BLaER1 treated with 17β-estradiol and CSF1 and Interleukin-3, amounts not matched to agents 10 nM and 100 nM (cell line): ENCODE data around the gene TERB1.

ENCODE experiments used
- H3K27ac ChIP-seq, 11 experiments: shearing (Covaris generic); formaldehyde crosslinking; 2 replicates each; pipeline ENCODE4 v1.8.1; 2022
- H3K27me3 ChIP-seq, 11 experiments: shearing (Covaris generic); formaldehyde crosslinking; 2 replicates each; pipeline ENCODE4 v1.8.1; 2022
- H3K36me3 ChIP-seq, 11 experiments: shearing (Covaris generic); formaldehyde crosslinking; 2 replicates each; pipeline ENCODE4 v1.8.1; 2022
- H3K4me1 ChIP-seq, 10 experiments: shearing (Covaris generic); formaldehyde crosslinking; 2 replicates each; pipeline ENCODE4 v1.8.1; 2022
- H3K4me2 ChIP-seq, 11 experiments: shearing (Covaris generic); formaldehyde crosslinking; 2 replicates each; pipeline ENCODE4 v1.8.1; 2022
- H3K4me3 ChIP-seq, 10 experiments: shearing (Covaris generic); formaldehyde crosslinking; 2 replicates each; pipeline ENCODE4 v1.8.1; 2022
- H3K9ac ChIP-seq, 11 experiments: shearing (Covaris generic); formaldehyde crosslinking; 2 replicates each; pipeline ENCODE4 v1.8.1; 2022
- H3K9me3 ChIP-seq, 11 experiments: shearing (Covaris generic); formaldehyde crosslinking; replicated peaks in 1 of 11; 2 replicates each; pipeline ENCODE4 v1.8.1; 2022
- H4K20me1 ChIP-seq, 11 experiments: shearing (Covaris generic); formaldehyde crosslinking; 2 replicates each; pipeline ENCODE4 v1.8.1; 2022
- Cebpa-rat ChIP-seq, 11 experiments: shearing (Covaris generic); IDR thresholded peaks; 2 replicates each; pipeline ENCODE4 v1.8.1; 2022

The TERB1 gene

GRCh38 chr16:66845791-66846221, 44.4 kb upstream of the TERB1 start:
- no peaks in the 10 kb centered on the region for H3K36me3 ChIP-seq
- H3K9ac ChIP-seq, result no peak overlapping the region
- peaks cover 24 to 53% (median 45%) of the 10 kb centered on the region in 10 experiments for H3K4me1 ChIP-seq
- peaks cover 0 to 7% (median 0%) of the 10 kb centered on the region in 11 experiments; a peak in 3 of 22 replicates for H4K20me1 ChIP-seq
- peak overlapping the region in 10 of 11 experiments; percentile 13 to 84 (median 76); a peak in 18 of 22 replicates for H3K4me2 ChIP-seq
- no peak overlapping the region for H3K27ac ChIP-seq
- H3K9me3 ChIP-seq, result no peaks in the 10 kb centered on the region
- H3K27me3 ChIP-seq, result peaks cover 35 to 49% (median 43%) of the 10 kb centered on the region in 11 experiments
- H3K4me3 ChIP-seq, result no peak overlapping the region; a peak in 1 of 20 replicates
- no peak for TF ChIP-seq Cebpa-rat (IDR thresholded peaks at IDR 0.05)

GRCh38 chr16:66845080-66845410, 43.7 kb upstream of the TERB1 start:
- H3K4me2 ChIP-seq, result peak overlapping the region; percentile 57 to 87 (median 78)
- H3K9ac ChIP-seq, result 0 out of 22 replicates have a peak overlapping the region, but pooled peaks of 2 of the 11 experiments have one; percentile 2 to 50
- no peaks in the 10 kb centered on the region for H3K9me3 ChIP-seq
- peaks cover 0 to 7% (median 0%) of the 10 kb centered on the region in 11 experiments; a peak in 3 of 22 replicates for H4K20me1 ChIP-seq
- peak overlapping the region; percentile 39 to 59 (median 49); a peak in 19 of 20 replicates for H3K4me3 ChIP-seq
- no peak overlapping the region for H3K27ac ChIP-seq
- no peak for TF ChIP-seq Cebpa-rat (IDR thresholded peaks at IDR 0.05)
- peaks cover 35 to 49% (median 43%) of the 10 kb centered on the region in 11 experiments for H3K27me3 ChIP-seq
- no peaks in the 10 kb centered on the region for H3K36me3 ChIP-seq
- peaks cover 17 to 53% (median 45%) of the 10 kb centered on the region in 10 experiments for H3K4me1 ChIP-seq

GRCh38 chr16:66844342-66845079, 43.1 kb upstream of the TERB1 start, which contains the start of gene CA7:
CA7 (plus strand) TSS chr16:66844414; CDS start chr16:66844488, 74 bp downstream.
- peak within 1 kb of the TSS; percentile 39 to 59 (median 49); a peak in 19 of 20 replicates for H3K4me3 ChIP-seq
- peaks cover 0 to 7% (median 0%) of the 10 kb centered on the region in 11 experiments; a peak in 3 of 22 replicates for H4K20me1 ChIP-seq
- H3K9me3 ChIP-seq, result no peaks in the 10 kb centered on the region
- peaks cover 35 to 49% (median 43%) of the 10 kb centered on the region in 11 experiments for H3K27me3 ChIP-seq
- no peaks in the 10 kb centered on the region for H3K36me3 ChIP-seq
- TF ChIP-seq Cebpa-rat (IDR thresholded peaks at IDR 0.05), result no peak
- peak within 1 kb of the TSS in 3 of 11 experiments; percentile 2 to 50 (median 39); a peak in 2 of 22 replicates for H3K9ac ChIP-seq
- H3K4me1 ChIP-seq, result peaks cover 17 to 53% (median 45%) of the 10 kb centered on the region in 10 experiments
- peak within 1 kb of the TSS; percentile 57 to 87 (median 78) for H3K4me2 ChIP-seq
- H3K27ac ChIP-seq, result no peak within 1 kb of the TSS

GRCh38 chr16:66844009-66844341, 42.6 kb upstream of the TERB1 start:
- Histone ChIP-seq H3K9me3 (0 out of 22 replicates have a peak, but pooled peaks cover 0 to under 1% (median 0%) of the 10 kb centered on the region in 11 experiments), H4K20me1 (peaks cover 0 to 7% (median 0%) of the 10 kb centered on the region in 11 experiments; a peak in 3 of 22 replicates), H3K36me3 (no peaks in the 10 kb centered on the region), H3K4me3 (peak overlapping the region in 2 of 10 experiments; percentile 53 to 55; a peak in 2 of 20 replicates), H3K4me1 (peaks cover 17 to 53% (median 45%) of the 10 kb centered on the region in 10 experiments), H3K27me3 (peaks cover 35 to 49% (median 43%) of the 10 kb centered on the region in 11 experiments), H3K4me2 (peak overlapping the region in 7 of 11 experiments; percentile 57 to 87 (median 80); a peak in 10 of 22 replicates), H3K9ac (no peak overlapping the region), H3K27ac (no peak overlapping the region)
- TF ChIP-seq Cebpa-rat (IDR thresholded peaks at IDR 0.05), result no peak

GRCh38 chr16:66843191-66843590, 41.8 kb upstream of the TERB1 start:
- Histone ChIP-seq H3K36me3 (no peaks in the 10 kb centered on the region), H4K20me1 (peaks cover 0 to 7% (median 0%) of the 10 kb centered on the region in 11 experiments; a peak in 3 of 22 replicates), H3K4me3 (no peak overlapping the region), H3K4me2 (no peak overlapping the region), H3K9ac (no peak overlapping the region), H3K27ac (no peak overlapping the region), H3K9me3 (peaks cover 0 to 7% (median 4%) of the 10 kb centered on the region in 11 experiments; a peak in 13 of 22 replicates), H3K4me1 (peaks cover 14 to 46% (median 43%) of the 10 kb centered on the region in 10 experiments), H3K27me3 (peaks cover 35 to 49% (median 43%) of the 10 kb centered on the region in 11 experiments)
- no peak for TF ChIP-seq Cebpa-rat (IDR thresholded peaks at IDR 0.05)

GRCh38 chr16:66842765-66843164, 41.4 kb upstream of the TERB1 start:
- Histone ChIP-seq H3K4me1 (peaks cover 10 to 42% (median 39%) of the 10 kb centered on the region in 10 experiments), H3K27me3 (peaks cover 35 to 49% (median 43%) of the 10 kb centered on the region in 11 experiments), H3K9me3 (peaks cover 0 to 12% (median 5%) of the 10 kb centered on the region in 11 experiments; a peak in 13 of 22 replicates), H3K9ac (no peak overlapping the region), H3K36me3 (no peaks in the 10 kb centered on the region), H3K4me3 (no peak overlapping the region), H4K20me1 (peaks cover 0 to 7% (median 0%) of the 10 kb centered on the region in 11 experiments; a peak in 3 of 22 replicates), H3K27ac (no peak overlapping the region), H3K4me2 (no peak overlapping the region)
- no peak for TF ChIP-seq Cebpa-rat (IDR thresholded peaks at IDR 0.05)

GRCh38 chr16:66841366-66841765, 40.0 kb upstream of the TERB1 start:
- no peak for TF ChIP-seq Cebpa-rat (IDR thresholded peaks at IDR 0.05)
- H3K4me1 ChIP-seq, result peaks cover 6 to 34% (median 27%) of the 10 kb centered on the region in 10 experiments; a peak in 18 of 20 replicates
- peaks cover 0 to 7% (median 0%) of the 10 kb centered on the region in 11 experiments; a peak in 3 of 22 replicates for H4K20me1 ChIP-seq
- H3K9ac ChIP-seq, result no peak overlapping the region
- peaks cover 0 to 13% (median 6%) of the 10 kb centered on the region in 11 experiments; a peak in 13 of 22 replicates for H3K9me3 ChIP-seq
- no peaks in the 10 kb centered on the region for H3K36me3 ChIP-seq
- H3K27me3 ChIP-seq, result peaks cover 34 to 42% (median 38%) of the 10 kb centered on the region in 11 experiments
- no peak overlapping the region for H3K4me3 ChIP-seq
- peak overlapping the region in 5 of 11 experiments; percentile 14 to 47 (median 18); a peak in 5 of 22 replicates for H3K4me2 ChIP-seq
- H3K27ac ChIP-seq, result no peak overlapping the region

- Histone ChIP-seq H3K4me3 (no peak overlapping the region), H3K36me3 (no peaks in the 10 kb centered on the region), H3K27ac (no peak overlapping the region), H3K27me3 (peaks cover 29 to 37% (median 34%) of the 10 kb centered on the region in 11 experiments), H3K4me1 (peaks cover 6 to 29% (median 22%) of the 10 kb centered on the region in 10 experiments; a peak in 18 of 20 replicates), H3K9ac (no peak overlapping the region), H3K9me3 (peaks cover 0 to 13% (median 6%) of the 10 kb centered on the region in 11 experiments; a peak in 13 of 22 replicates), H4K20me1 (peaks cover 0 to 7% (median 0%) of the 10 kb centered on the region in 11 experiments; a peak in 3 of 22 replicates), H3K4me2 (peak overlapping the region in 5 of 11 experiments; percentile 14 to 47 (median 18); a peak in 5 of 22 replicates)
- no peak for TF ChIP-seq Cebpa-rat (IDR thresholded peaks at IDR 0.05)
Measured at GRCh38 chr16:66840883-66841282, 39.5 kb upstream of the TERB1 start.
